Thymus (tissue), 11 donors: ENCODE results near the gene SLC2A6. TPM values are rescaled to one million over a fixed set of nuclear protein-coding genes. Genes with fewer than 3 reads are reported as not detected.

Experiments used
- DNase-seq, 9 donors: peaks; one replicate each; pipeline ENCODE4 v3.0.0-alpha.2; 2013; ENCODE audit warnings: low spot score in 9 of 9, low read depth in 6 of 9, missing footprints in 1 of 9
- H3K27ac ChIP-seq, 2 donors: one replicate each; pipeline ENCODE4 v1.5.1; 2013; ENCODE audit warnings: control low read depth in 1 of 2, low read depth in 1 of 2, low read length in 1 of 2, mild to moderate bottlenecking in 1 of 2, moderate library complexity in 1 of 2
- H3K27me3 ChIP-seq, 2 donors: one replicate each; pipeline ENCODE4 v1.5.1; 2013; ENCODE audit warnings: low read length in 1 of 2; ENCODE audit not compliant: control insufficient read depth in 2 of 2, insufficient read depth in 1 of 2
- H3K36me3 ChIP-seq, 2 donors: one replicate each; pipeline ENCODE4 v1.5.1; 2013; ENCODE audit warnings: low read length in 1 of 2, mild to moderate bottlenecking in 1 of 2, moderate library complexity in 1 of 2; ENCODE audit not compliant: control insufficient read depth in 2 of 2, insufficient read depth in 2 of 2
- H3K4me1 ChIP-seq, 2 donors: one replicate each; pipeline ENCODE4 v1.5.1; 2013; ENCODE audit warnings: low read length in 2 of 2; ENCODE audit not compliant: control insufficient read depth in 2 of 2, insufficient read depth in 2 of 2
- H3K4me3 ChIP-seq, 2 donors: one replicate each; pipeline ENCODE4 v1.5.1; 2013; ENCODE audit warnings: low read length in 2 of 2, control low read depth in 1 of 2, mild to moderate bottlenecking in 1 of 2
- H3K9me3 ChIP-seq, 2 donors: one replicate each; pipeline ENCODE4 v1.5.1; 2013; ENCODE audit warnings: low read length in 1 of 2, mild to moderate bottlenecking in 1 of 2; ENCODE audit not compliant: control insufficient read depth in 2 of 2, insufficient read depth in 1 of 2
- WGBS: extraction: QIAGEN DNeasy Blood & Tissue Kit; methylation state at CpG from one replicate; pipeline ENCODE4 v1.1.7; 2013; 5-methylcytosine and 5-hydroxymethylcytosine counted together
- polyA plus RNA-seq: library from polyadenylated mRNA; stranded (reverse); fragments of 200-250 nt; gene quantifications from one replicate; pipeline ENCODE4 v1.2.3, GENCODE V29; 2013
- total RNA-seq: library from RNA; stranded (reverse); fragments of 120-200 nt; gene quantifications from one replicate; pipeline ENCODE4 v1.2.4, GENCODE V29; 2013
- donor health status: healthy.

The SLC2A6 gene
- total and polyA plus RNA-seq, 2 donors: 2.0 to 5.5 TPM

GRCh38 chr9:133492061-133493021 is 13.4 kb upstream of the SLC2A6 start:
- H3K4me1 ChIP-seq: peaks cover 0 to 2% of the 10 kb centered on the region in 2 donors
- H3K36me3 ChIP-seq: no peaks in the 10 kb centered on the region
- peaks cover 0 to 8% of the 10 kb centered on the region in 2 donors for H3K27me3 ChIP-seq
- H3K9me3 ChIP-seq: no peaks in the 10 kb centered on the region
- no peak overlapping the region for H3K27ac ChIP-seq
- H3K4me3 ChIP-seq: no peak overlapping the region
- WGBS: 92% methylated on average over 33 of the region's 33 CpGs
- no peak for DNase-seq

- no peak for DNase-seq
- no peak overlapping the region for H3K27ac ChIP-seq
- peaks cover 0 to 2% of the 10 kb centered on the region in 2 donors for H3K4me1 ChIP-seq
- H3K4me3 ChIP-seq: no peak overlapping the region
- WGBS: 96% methylated on average over 8 of the region's 8 CpGs
- no peaks in the 10 kb centered on the region for H3K36me3 ChIP-seq
- peaks cover 0 to 3% of the 10 kb centered on the region in 2 donors for H3K27me3 ChIP-seq
- no peaks in the 10 kb centered on the region for H3K9me3 ChIP-seq
Measured at GRCh38 chr9:133491656-133491925, 12.7 kb upstream of the SLC2A6 start.

- H3K9me3 ChIP-seq: no peaks in the 10 kb centered on the region
- peaks cover 0 to 5% of the 10 kb centered on the region in 2 donors for H3K4me1 ChIP-seq
- no peak for DNase-seq
- no peak overlapping the region for H3K4me3 ChIP-seq
- no peaks in the 10 kb centered on the region for H3K36me3 ChIP-seq
- peaks cover 0 to 2% of the 10 kb centered on the region in 2 donors for H3K27me3 ChIP-seq
- no peak overlapping the region for H3K27ac ChIP-seq
- WGBS: 87% methylated on average over 12 of the region's 12 CpGs
Measured at GRCh38 chr9:133490865-133491655, 12.2 kb upstream of the SLC2A6 start.

GRCh38 chr9:133490201-133490681 is 11.3 kb upstream of the SLC2A6 start:
- Histone ChIP-seq H3K36me3 (no peaks in the 10 kb centered on the region), H3K27me3 (peaks cover 0 to 2% of the 10 kb centered on the region in 2 donors), H3K27ac (no peak overlapping the region), H3K4me3 (no peak overlapping the region), H3K4me1 (peaks cover 0 to 6% of the 10 kb centered on the region in 2 donors), H3K9me3 (no peaks in the 10 kb centered on the region)
- no peak for DNase-seq
- WGBS: 86% methylated on average over 13 of the region's 13 CpGs

- no peak for DNase-seq
- H3K27ac ChIP-seq: no peak overlapping the region
- peaks cover 0 to 6% of the 10 kb centered on the region in 2 donors for H3K4me1 ChIP-seq
- peaks cover 0 to 5% of the 10 kb centered on the region in 2 donors for H3K27me3 ChIP-seq
- WGBS: 94% methylated on average over 19 of the region's 19 CpGs
- H3K4me3 ChIP-seq: no peak overlapping the region
- H3K9me3 ChIP-seq: no peaks in the 10 kb centered on the region
- H3K36me3 ChIP-seq: no peaks in the 10 kb centered on the region
Measured at GRCh38 chr9:133489253-133490190, 10.6 kb upstream of the SLC2A6 start.

GRCh38 chr9:133488686-133489252 is 9.9 kb upstream of the SLC2A6 start:
- peaks cover 0 to 6% of the 10 kb centered on the region in 2 donors for H3K27me3 ChIP-seq
- no peaks in the 10 kb centered on the region for H3K36me3 ChIP-seq
- H3K4me1 ChIP-seq: peaks cover 0 to 6% of the 10 kb centered on the region in 2 donors
- H3K4me3 ChIP-seq: no peak overlapping the region
- WGBS: 96% methylated on average over 18 of the region's 18 CpGs
- DNase-seq: no peak
- no peaks in the 10 kb centered on the region for H3K9me3 ChIP-seq
- H3K27ac ChIP-seq: no peak overlapping the region

GRCh38 chr9:133487331-133487725 is 8.4 kb upstream of the SLC2A6 start:
- peaks cover 0 to 4% of the 10 kb centered on the region in 2 donors for H3K4me1 ChIP-seq
- H3K36me3 ChIP-seq: no peaks in the 10 kb centered on the region
- no peak overlapping the region for H3K4me3 ChIP-seq
- H3K9me3 ChIP-seq: no peaks in the 10 kb centered on the region
- peaks cover 0 to 10% of the 10 kb centered on the region in 2 donors for H3K27me3 ChIP-seq
- 93% methylated on average over 8 of the region's 8 CpGs for WGBS
- H3K27ac ChIP-seq: no peak overlapping the region
- no peak for DNase-seq

GRCh38 chr9:133485531-133486260 is 6.8 kb upstream of the SLC2A6 start:
- no peaks in the 10 kb centered on the region for H3K36me3 ChIP-seq
- H3K4me3 ChIP-seq: no peak overlapping the region
- peak in 1 of 9 donors; percentile 14 for DNase-seq
- peaks cover 0 to 11% of the 10 kb centered on the region in 2 donors for H3K27me3 ChIP-seq
- H3K27ac ChIP-seq: no peak overlapping the region
- no peaks in the 10 kb centered on the region for H3K9me3 ChIP-seq
- WGBS: 58% methylated on average over 25 of the region's 25 CpGs
- peaks cover 0 to 4% of the 10 kb centered on the region in 2 donors for H3K4me1 ChIP-seq
